H1 (cell line): ENCODE measurements around the gene CENPM. TPM values are rescaled to one million over a fixed set of nuclear protein-coding genes. Genes with fewer than 3 reads are reported as not detected.

Experiments used
- CTCF ChIA-PET: fragments of 300-600 bp; sonication (Branson Sonifier 250); formaldehyde crosslinking; loops from one replicate; lab custom pipeline; 2021; ENCODE audit not compliant: partially characterized antibody; lab: Charles Lee
- POLR2A ChIA-PET: fragments of 300-600 bp; sonication (Branson Sonifier 250); formaldehyde crosslinking; loops from one replicate; lab custom pipeline; 2021; ENCODE audit warnings: inconsistent platforms; ENCODE audit not compliant: partially characterized antibody; lab: Charles Lee
- DNase-seq, 2 experiments: peaks; one replicate each; pipeline versions ENCODE4 v3.0.0 to v3.0.0-alpha.2; 2010 to 2022; ENCODE audit warnings: low spot score in 2 of 2, low read depth in 1 of 2, mixed read lengths in 1 of 2
- FAIRE-seq: peaks from 2 replicates; lab custom pipeline; 2011; peaks lifted over from hg19 to GRCh38; lab: Jason Lieb, UNC
- H2AFZ ChIP-seq: 2 replicates; pipeline ENCODE4 v1.8.1; 2012; ENCODE audit warnings: low read length, inconsistent platforms
- H2AK5ac ChIP-seq: 2 replicates; pipeline ENCODE4 v1.6.1; 2013; ENCODE audit warnings: low read depth, low read length
- H2BK120ac ChIP-seq: replicated peaks from 2 replicates; pipeline ENCODE3; 2013; ENCODE audit warnings: low read depth, low read length, inconsistent platforms
- H2BK12ac ChIP-seq: 2 replicates; pipeline ENCODE4 v1.6.1; 2013; ENCODE audit warnings: low read depth, low read length
- H2BK15ac ChIP-seq: 2 replicates; pipeline ENCODE4 v1.6.1; 2013; ENCODE audit warnings: low read length
- H2BK20ac ChIP-seq: 2 replicates; pipeline ENCODE4 v1.6.1; 2013; ENCODE audit warnings: low read length
- H2BK5ac ChIP-seq: 2 replicates; pipeline ENCODE4 v1.6.1; 2013; ENCODE audit warnings: low read depth, low read length
- H3K14ac ChIP-seq: 2 replicates; pipeline ENCODE4 v1.6.1; 2013; ENCODE audit warnings: inconsistent platforms; ENCODE audit not compliant: insufficient read length
- H3K18ac ChIP-seq: 2 replicates; pipeline ENCODE4 v1.6.1; 2013; ENCODE audit warnings: low read length; ENCODE audit errors: extremely low read depth
- H3K23ac ChIP-seq: 2 replicates; pipeline ENCODE4 v1.6.1; 2013; ENCODE audit warnings: inconsistent platforms; ENCODE audit not compliant: insufficient read length
- H3K23me2 ChIP-seq: 2 replicates; pipeline ENCODE4 v1.6.1; 2013; ENCODE audit warnings: low read depth, low read length
- H3K27ac ChIP-seq: 2 replicates; pipeline ENCODE4 v1.6.1; 2011; ENCODE audit warnings: low read depth, low read length, inconsistent platforms
- H3K27me3 ChIP-seq, 4 experiments: replicated peaks in 1 of 4; 1 replicate in 1 of 4; 2 replicates in 3 of 4; pipeline versions ENCODE4 v1.6.1 to v1.8.1; 2011 to 2013; ENCODE audit warnings: low read length in 3 of 4, mild to moderate bottlenecking in 3 of 4, inconsistent platforms in 2 of 4, mixed read lengths in 2 of 4, moderate library complexity in 1 of 4; ENCODE audit not compliant: control insufficient read depth in 3 of 4, insufficient read depth in 3 of 4; ENCODE audit errors: extremely low read depth in 1 of 4
- H3K36me3 ChIP-seq, 4 experiments: 2 replicates each; pipeline versions ENCODE4 v1.6.1 to v1.8.1; 2011 to 2013; ENCODE audit warnings: mild to moderate bottlenecking in 4 of 4, low read length in 3 of 4, moderate library complexity in 2 of 4, control low read depth in 1 of 4, inconsistent platforms in 1 of 4; ENCODE audit not compliant: insufficient read depth in 4 of 4, control insufficient read depth in 2 of 4
- H3K4ac ChIP-seq: replicated peaks from 2 replicates; pipeline ENCODE3; 2013; ENCODE audit warnings: low read length, low read depth, mixed read lengths, inconsistent platforms; ENCODE audit not compliant: insufficient read length
- H3K4me1 ChIP-seq, 4 experiments: replicated peaks in 1 of 4; 1 replicate in 1 of 4; 2 replicates in 3 of 4; pipeline versions ENCODE4 v1.6.1 to v1.8.1; 2011 to 2013; ENCODE audit warnings: low read length in 3 of 4, inconsistent platforms in 2 of 4, mixed read lengths in 1 of 4; ENCODE audit not compliant: insufficient read depth in 4 of 4, control insufficient read depth in 3 of 4
- H3K4me2 ChIP-seq, 2 experiments: 2 replicates each; pipeline versions ENCODE4 v1.6.1 to v1.8.1; 2011 to 2013; ENCODE audit warnings: low read depth in 2 of 2, low read length in 2 of 2, control low read depth in 1 of 2, inconsistent platforms in 1 of 2, mild to moderate bottlenecking in 1 of 2; ENCODE audit not compliant: insufficient read depth in 1 of 2
- H3K4me3 ChIP-seq, 4 experiments: fragments of 200-600, 300-600 bp in 1 of 4; sonication (generic), shearing (Covaris generic), sonication (Bioruptor Twin) in 1 of 4; 2 replicates each; pipeline versions ENCODE4 v1.5.1 to v1.8.1; 2011 to 2016; ENCODE audit warnings: low read length in 4 of 4, low read depth in 3 of 4, control low read depth in 2 of 4, inconsistent platforms in 2 of 4, mild to moderate bottlenecking in 2 of 4, mixed read lengths in 1 of 4, moderate library complexity in 1 of 4; ENCODE audit not compliant: insufficient read depth in 2 of 4; ENCODE audit errors: extremely low read depth in 1 of 4
- H3K56ac ChIP-seq: replicated peaks from 2 replicates; pipeline ENCODE3; 2013; ENCODE audit warnings: low read depth, mild to moderate bottlenecking, mixed read lengths, low read length, inconsistent platforms; ENCODE audit not compliant: insufficient read length
- H3K79me1 ChIP-seq: 2 replicates; pipeline ENCODE4 v1.6.1; 2013; ENCODE audit warnings: low read depth, low read length, control low read depth
- H3K79me2 ChIP-seq, 2 experiments: 2 replicates each; pipeline versions ENCODE4 v1.6.1 to v1.8.1; 2012 to 2013; ENCODE audit warnings: low read length in 2 of 2, mild to moderate bottlenecking in 2 of 2, inconsistent platforms in 1 of 2; ENCODE audit not compliant: insufficient read depth in 2 of 2, control insufficient read depth in 1 of 2
- H3K9ac ChIP-seq, 4 experiments: replicated peaks in 1 of 4; 1 replicate in 1 of 4; 2 replicates in 3 of 4; pipeline versions ENCODE4 v1.6.1 to v1.8.1; 2011 to 2013; ENCODE audit warnings: low read depth in 3 of 4, low read length in 3 of 4, control low read depth in 2 of 4, mild to moderate bottlenecking in 2 of 4, moderate library complexity in 2 of 4, inconsistent platforms in 1 of 4; ENCODE audit errors: extremely low read depth in 1 of 4
- H3K9me3 ChIP-seq, 2 experiments: 2 replicates each; pipeline versions ENCODE4 v1.6.1 to v1.8.1; 2012 to 2013; ENCODE audit warnings: mild to moderate bottlenecking in 2 of 2, moderate library complexity in 2 of 2, control low read depth in 1 of 2, inconsistent platforms in 1 of 2, low read depth in 1 of 2, low read length in 1 of 2, mixed read lengths in 1 of 2; ENCODE audit not compliant: insufficient read depth in 2 of 2
- H4K20me1 ChIP-seq, 2 experiments: replicated peaks in 1 of 2; 2 replicates each; pipeline versions ENCODE3 to v1.8.1; 2011 to 2013; ENCODE audit warnings: inconsistent platforms in 2 of 2, low read length in 2 of 2, mild to moderate bottlenecking in 1 of 2; ENCODE audit not compliant: insufficient read depth in 2 of 2, control insufficient read depth in 1 of 2
- H4K5ac ChIP-seq: 2 replicates; pipeline ENCODE4 v1.6.1; 2013; ENCODE audit warnings: low read length, low read depth, mixed read lengths, inconsistent platforms; ENCODE audit not compliant: insufficient read length
- H4K8ac ChIP-seq: 2 replicates; pipeline ENCODE4 v1.8.0; 2013; ENCODE audit warnings: mild to moderate bottlenecking, moderate library complexity, low read length, inconsistent platforms; ENCODE audit not compliant: insufficient read depth; ENCODE audit errors: extremely low read depth
- H4K91ac ChIP-seq: replicated peaks from 2 replicates; pipeline ENCODE3; 2013; ENCODE audit warnings: low read length, mixed read lengths, inconsistent platforms; ENCODE audit not compliant: insufficient read length
- BRCA1 ChIP-seq: IDR thresholded peaks from 2 replicates; pipeline ENCODE4 v1.6.1; 2012; ENCODE audit warnings: low read depth, low read length, improper control_type of control experiment
- CBX8 ChIP-seq: fragments of 300-800, 300-1000 bp; sonication (generic); IDR thresholded peaks from 2 replicates; pipeline ENCODE4 v1.7.1; 2016; ENCODE audit warnings: low read depth, low read length, borderline replicate concordance
- CEBPB ChIP-seq: IDR thresholded peaks from 2 replicates; pipeline ENCODE4 v1.6.1; 2012; ENCODE audit warnings: low read depth, low read length
- CHD1 ChIP-seq: IDR thresholded peaks from 2 replicates; pipeline ENCODE4 v1.6.1; 2012; ENCODE audit warnings: low read depth, low read length, improper control_type of control experiment
- CTBP2 ChIP-seq: IDR thresholded peaks from 2 replicates; pipeline ENCODE4 v1.7.0; 2011; ENCODE audit warnings: borderline replicate concordance, mild to moderate bottlenecking, moderate library complexity, mixed read lengths, low read length; ENCODE audit not compliant: insufficient read depth, insufficient read length
- HDAC6 ChIP-seq: IDR thresholded peaks from one replicate; pipeline ENCODE4 v1.7.1; 2012; ENCODE audit warnings: low read depth, mild to moderate bottlenecking, inconsistent platforms, low read length, moderate library complexity
- KDM1A ChIP-seq: fragments of 200-600, 300-600 bp; sonication (generic); IDR thresholded peaks from 2 replicates; pipeline ENCODE4 v1.7.1; 2016; ENCODE audit warnings: mild to moderate bottlenecking, low read length, borderline replicate concordance
- RFX5 ChIP-seq: IDR thresholded peaks from 2 replicates; pipeline ENCODE4 v1.6.1; 2011; ENCODE audit warnings: low read depth, low read length, improper control_type of control experiment, borderline replicate concordance
- TAF1 ChIP-seq: IDR thresholded peaks from 2 replicates; pipeline ENCODE4 v1.6.1; 2011; ENCODE audit warnings: mild to moderate bottlenecking, low read depth, low read length
- TEAD4 ChIP-seq: IDR thresholded peaks from 2 replicates; pipeline ENCODE4 v1.6.1; 2012; ENCODE audit warnings: low read depth, low read length, inconsistent platforms, mixed read lengths
- YY1 ChIP-seq: IDR thresholded peaks from 2 replicates; pipeline ENCODE4 v1.6.1; 2011; ENCODE audit warnings: low read depth, mild to moderate bottlenecking, low read length
- ZNF274 ChIP-seq: IDR thresholded peaks from 2 replicates; pipeline ENCODE4 v1.7.0; 2012; ENCODE audit warnings: low read length, borderline replicate concordance; ENCODE audit errors: extremely low read depth
- WGBS, 2 experiments: shearing (Covaris generic) in 1 of 2; methylation state at CpG; one replicate each; pipeline versions ENCODE4 v1.1.6 to v1.1.7; 2013 to 2015; ENCODE audit warnings: low lambda C conversion rate in 2 of 2, mixed read lengths in 2 of 2, inconsistent platforms in 1 of 2, low coverage in 1 of 2, missing lambda C conversion rate in 1 of 2; ENCODE audit not compliant: insufficient replicate concordance in 2 of 2, insufficient coverage in 1 of 2, insufficient read length in 1 of 2; ENCODE audit errors: extremely low coverage in 1 of 2, missing lambda C conversion rate in 1 of 2; 5-methylcytosine and 5-hydroxymethylcytosine counted together
- polyA plus RNA-seq, 7 experiments: library from polyadenylated mRNA; depleted of rRNA in 3 of 7; stranded (reverse) in 5 of 7; unstranded in 2 of 7; fragments of >200 nt in 5 of 7; fragments of 200-250 nt in 2 of 7; gene quantifications; 1 replicate in 5 of 7; 2 replicates in 1 of 7; 4 replicates in 1 of 7; pipeline versions ENCODE4 v1.2.1 to v1.2.3, GENCODE V29; 2011 to 2013; ENCODE audit warnings: missing spikeins in 2 of 7, mixed read lengths in 2 of 7
- total RNA-seq: library from RNA; stranded (reverse); fragmentation: NEBNext Ultra II Directional; extraction: Animal tissue kit (Norgen Biotek cat#: 25700); gene quantifications from 2 replicates; pipeline ENCODE4 v1.2.1, GENCODE V29; 2021
- TF ChIP-seq, protein P1 (sequence below): IDR thresholded peaks from 2 replicates; pipeline ENCODE4 v1.6.1; 2012; ENCODE audit warnings: inconsistent platforms

CENPM gene
- total and polyA plus RNA-seq, 2 of the 8 experiments (the other 6 are each of a cell fraction or from before 2014, with no cell fraction given): 32.0 to 80.4 TPM

DNA sequence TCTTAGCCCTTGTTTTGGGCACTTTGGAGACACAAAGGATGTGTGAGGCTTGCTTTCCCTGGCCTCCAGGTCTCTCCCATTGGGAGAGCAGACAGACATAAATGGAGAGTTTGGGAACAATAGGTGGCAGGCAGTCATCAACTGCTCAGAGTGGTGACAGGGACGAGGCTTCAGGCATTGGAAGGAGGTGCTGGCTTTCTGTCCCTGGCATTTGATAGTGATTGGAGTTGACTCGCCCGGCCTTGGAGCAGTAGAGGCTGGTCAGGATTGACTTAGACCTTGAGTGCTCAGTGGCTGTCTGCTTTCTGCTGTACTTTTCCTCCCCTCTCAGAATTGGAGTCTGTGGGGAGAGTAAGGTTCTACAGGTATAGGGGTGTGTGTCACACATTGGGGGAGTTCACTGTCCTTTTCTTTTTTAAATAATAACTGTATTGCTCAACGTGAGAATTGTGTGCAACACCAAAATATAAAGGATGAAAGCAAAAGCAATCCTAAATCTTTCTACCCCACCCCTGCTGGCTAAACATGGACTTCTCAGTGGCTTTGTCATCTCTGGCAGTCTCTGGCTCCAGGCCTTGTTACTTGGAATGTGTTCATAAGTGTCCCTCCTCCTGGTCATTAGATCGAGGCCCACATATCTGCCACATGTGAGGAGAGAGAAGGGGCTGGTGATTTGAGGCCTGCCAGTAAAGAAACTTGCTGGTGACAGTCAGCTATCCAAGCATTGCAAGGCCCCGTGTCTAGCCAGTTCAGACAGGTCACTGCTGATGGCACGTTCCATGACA is 53.2 kb downstream of the CENPM start:
- H3K18ac ChIP-seq: no peak overlapping the region
- no peak overlapping the region for H3K56ac ChIP-seq
- H2BK15ac ChIP-seq: no peak overlapping the region
- H3K23ac ChIP-seq: no peak overlapping the region
- H2BK12ac ChIP-seq: no peak overlapping the region
- no peaks in the 10 kb centered on the region for H3K27me3 ChIP-seq
- H3K4ac ChIP-seq: no peak overlapping the region
- no peaks in the 10 kb centered on the region for H3K23me2 ChIP-seq
- DNase-seq (no peak), FAIRE-seq (no peak)
- WGBS, 2 experiments: 93% methylated on average over 7 of the region's 7 CpGs; no CpG with 5 or more reads in 1 of the 2 experiments
- H3K4me1 ChIP-seq: no peaks in the 10 kb centered on the region
- no peak overlapping the region for H2BK5ac ChIP-seq
- no peak overlapping the region for H2BK120ac ChIP-seq
- no peak overlapping the region for H4K5ac ChIP-seq
- H3K9me3 ChIP-seq: no peaks in the 10 kb centered on the region
- H3K14ac ChIP-seq: no peak overlapping the region
- H3K79me1 ChIP-seq: no peaks in the 10 kb centered on the region; the same call in 1 of the 2 replicates
- H3K4me3 ChIP-seq: no peak overlapping the region
- ChIA-PET POLR2A (no interaction called here), CTCF (interaction anchor here (0.9 to 2.0 kb wide), 4 partner anchors 8 to 47 kb away, joined by 3 to 5 read pairs (median 4); no protein-coding TSS in a partner anchor)
- H3K9ac ChIP-seq: no peak overlapping the region
- no peak overlapping the region for H2AFZ ChIP-seq
- H4K91ac ChIP-seq: no peak overlapping the region
- H4K8ac ChIP-seq: no peak overlapping the region
- H4K20me1 ChIP-seq: peaks cover 3 to 14% of the 10 kb centered on the region in 2 experiments
- H3K36me3 ChIP-seq: peaks cover 47 to 71% (median 54%) of the 10 kb centered on the region in 4 experiments
- no peak overlapping the region; the same call in 1 of the 2 replicates for H3K27ac ChIP-seq
- H3K4me2 ChIP-seq: no peak overlapping the region
- H2AK5ac ChIP-seq: no peak overlapping the region
- H2BK20ac ChIP-seq: no peak overlapping the region
- H3K79me2 ChIP-seq: no peaks in the 10 kb centered on the region
- TF ChIP-seq CTBP2 (no peak), CHD1 (no peak), HDAC6 (no peak), YY1 (no peak), CBX8 (no peak), KDM1A (no peak), RFX5 (no peak), BRCA1 (no peak), CEBPB (no peak), TEAD4 (no peak), ZNF274 (no peak), TAF1 (no peak)
- TF ChIP-seq, protein P1, sequence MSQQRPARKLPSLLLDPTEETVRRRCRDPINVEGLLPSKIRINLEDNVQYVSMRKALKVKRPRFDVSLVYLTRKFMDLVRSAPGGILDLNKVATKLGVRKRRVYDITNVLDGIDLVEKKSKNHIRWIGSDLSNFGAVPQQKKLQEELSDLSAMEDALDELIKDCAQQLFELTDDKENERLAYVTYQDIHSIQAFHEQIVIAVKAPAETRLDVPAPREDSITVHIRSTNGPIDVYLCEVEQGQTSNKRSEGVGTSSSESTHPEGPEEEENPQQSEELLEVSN: no peak
